Astrocyte of the cerebellum (primary cell): ENCODE data around the gene C22orf39.

Experiments
- DNase-seq: peaks from one replicate; pipeline ENCODE4 v3.0.0-alpha.2; 2011; ENCODE audit warnings: low read depth
- H3K4me3 ChIP-seq: 2 replicates; pipeline ENCODE4 v1.5.1; 2011; ENCODE audit warnings: mild to moderate bottlenecking, low read depth, low read length, moderate library complexity
- in situ Hi-C: cut with HindIII; loops from 2 replicates; pipeline ENCODE4 v1.10.0; 2017; ENCODE audit warnings: low sequenced_read_pairs
- TF ChIP-seq, protein P1 (sequence below): IDR thresholded peaks from 2 replicates; pipeline ENCODE4 v1.5.1; 2012; ENCODE audit warnings: low read length, low read depth, moderate library complexity, mild to moderate bottlenecking; ENCODE audit errors: missing control alignments

Gene C22orf39

DNA sequence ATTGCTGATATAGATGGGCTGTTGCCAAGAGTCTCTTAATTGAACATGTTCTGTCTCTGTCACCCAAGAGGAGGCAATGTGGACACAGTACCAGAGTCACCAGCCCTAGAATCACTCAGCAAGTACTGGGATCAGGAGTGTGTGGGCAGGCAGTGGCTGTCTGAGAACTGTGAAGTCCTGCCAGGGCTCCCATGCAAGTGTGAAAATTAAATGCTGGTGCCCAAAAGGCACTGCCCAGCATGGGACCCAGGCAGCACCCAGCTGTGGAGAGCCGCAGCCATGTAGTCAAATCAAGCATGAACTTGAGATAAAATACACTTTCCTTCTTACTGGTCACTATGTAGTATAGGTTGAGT is 35.8 kb downstream of the C22orf39 start:
- in situ Hi-C loops: no loop called here
- no peak for DNase-seq
- TF ChIP-seq, protein P1, sequence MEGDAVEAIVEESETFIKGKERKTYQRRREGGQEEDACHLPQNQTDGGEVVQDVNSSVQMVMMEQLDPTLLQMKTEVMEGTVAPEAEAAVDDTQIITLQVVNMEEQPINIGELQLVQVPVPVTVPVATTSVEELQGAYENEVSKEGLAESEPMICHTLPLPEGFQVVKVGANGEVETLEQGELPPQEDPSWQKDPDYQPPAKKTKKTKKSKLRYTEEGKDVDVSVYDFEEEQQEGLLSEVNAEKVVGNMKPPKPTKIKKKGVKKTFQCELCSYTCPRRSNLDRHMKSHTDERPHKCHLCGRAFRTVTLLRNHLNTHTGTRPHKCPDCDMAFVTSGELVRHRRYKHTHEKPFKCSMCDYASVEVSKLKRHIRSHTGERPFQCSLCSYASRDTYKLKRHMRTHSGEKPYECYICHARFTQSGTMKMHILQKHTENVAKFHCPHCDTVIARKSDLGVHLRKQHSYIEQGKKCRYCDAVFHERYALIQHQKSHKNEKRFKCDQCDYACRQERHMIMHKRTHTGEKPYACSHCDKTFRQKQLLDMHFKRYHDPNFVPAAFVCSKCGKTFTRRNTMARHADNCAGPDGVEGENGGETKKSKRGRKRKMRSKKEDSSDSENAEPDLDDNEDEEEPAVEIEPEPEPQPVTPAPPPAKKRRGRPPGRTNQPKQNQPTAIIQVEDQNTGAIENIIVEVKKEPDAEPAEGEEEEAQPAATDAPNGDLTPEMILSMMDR: no peak
- no peak overlapping the region for H3K4me3 ChIP-seq

DNA sequence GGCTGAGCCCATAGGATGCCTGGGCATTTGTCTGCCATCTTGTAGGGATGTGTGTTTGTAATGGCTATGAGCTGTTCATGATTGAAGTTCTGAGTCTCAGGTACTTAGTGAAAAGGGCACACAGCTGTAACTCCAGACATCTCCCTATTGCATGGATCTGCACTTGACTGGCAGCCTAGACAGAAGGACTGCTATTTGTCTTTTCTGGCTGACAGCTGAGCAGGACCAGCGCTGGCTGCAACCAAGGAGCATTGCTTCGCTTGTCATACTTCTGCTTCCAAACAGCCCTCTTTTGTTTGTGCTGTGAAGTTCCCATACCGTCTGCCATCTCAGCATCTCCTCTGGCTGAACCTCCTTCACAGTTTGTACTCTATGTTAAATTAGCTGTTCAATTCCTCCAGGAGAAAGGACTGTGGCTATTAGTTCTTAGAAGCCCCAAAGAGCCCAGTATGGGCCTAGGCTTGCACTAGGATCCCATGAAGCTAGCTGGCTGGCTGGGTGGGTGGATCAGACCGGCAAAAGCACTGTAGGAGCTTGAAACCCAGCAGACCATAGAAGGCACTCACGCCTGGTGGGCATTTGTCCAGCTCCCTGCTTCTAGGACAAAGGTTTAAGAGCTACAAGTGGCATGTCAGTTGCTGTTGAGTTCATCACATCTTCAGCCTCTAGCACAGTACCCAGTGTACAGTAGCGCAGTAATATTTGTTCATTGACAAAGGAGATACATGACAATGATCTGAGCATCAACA is 36.4 kb downstream of the C22orf39 start:
- in situ Hi-C loops: no loop called here
- no peak for DNase-seq
- H3K4me3 ChIP-seq: no peak overlapping the region
- TF ChIP-seq, protein P1: no peak

DNA sequence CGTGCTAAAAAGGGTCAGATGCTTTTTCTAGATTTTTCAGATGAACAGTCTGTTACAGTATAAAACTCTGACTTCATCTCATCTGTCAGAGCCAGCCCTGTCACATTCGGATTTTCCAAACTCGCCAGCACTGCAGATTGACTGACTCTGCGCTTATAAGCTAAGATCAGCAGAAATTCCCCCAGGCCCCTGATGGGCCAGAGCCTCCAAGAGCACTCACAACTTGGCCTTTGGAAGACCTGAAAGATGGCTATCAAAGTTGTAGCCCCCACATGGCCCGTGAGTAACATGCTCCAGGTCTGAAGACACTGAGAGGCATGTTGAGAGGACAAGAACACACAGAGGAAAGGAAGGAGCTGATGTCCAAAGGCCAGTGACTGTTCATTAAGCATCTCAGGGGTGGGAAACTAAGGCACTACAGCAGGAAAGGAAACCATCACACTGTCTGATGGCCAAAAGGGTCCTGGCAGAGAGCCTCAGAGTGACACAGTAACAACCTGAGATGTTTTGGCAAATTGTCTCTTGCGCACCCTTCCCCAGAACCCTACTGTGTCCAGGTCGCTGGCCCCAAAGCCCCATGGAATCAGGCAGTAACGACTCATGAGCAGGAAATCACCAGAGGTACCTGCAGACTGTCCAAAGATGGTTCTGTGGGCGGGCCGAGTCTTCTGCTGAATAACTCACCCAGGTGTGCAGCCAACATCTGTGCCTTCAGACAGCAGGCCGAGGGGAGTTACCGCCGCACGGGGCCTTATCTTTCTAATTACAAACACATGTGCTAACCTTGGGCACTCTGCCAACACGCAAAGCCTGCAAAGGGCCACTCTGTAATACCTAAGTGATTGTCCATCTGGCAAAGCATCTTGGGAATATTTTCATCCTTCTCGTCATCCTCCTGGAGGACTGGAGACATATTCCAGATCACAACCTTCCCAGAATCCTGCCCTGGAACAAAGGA is 39.6 kb downstream of the C22orf39 start:
- DNase-seq: no peak
- in situ Hi-C loops: no loop called here
- H3K4me3 ChIP-seq: no peak overlapping the region
- TF ChIP-seq, protein P1: no peak

DNA sequence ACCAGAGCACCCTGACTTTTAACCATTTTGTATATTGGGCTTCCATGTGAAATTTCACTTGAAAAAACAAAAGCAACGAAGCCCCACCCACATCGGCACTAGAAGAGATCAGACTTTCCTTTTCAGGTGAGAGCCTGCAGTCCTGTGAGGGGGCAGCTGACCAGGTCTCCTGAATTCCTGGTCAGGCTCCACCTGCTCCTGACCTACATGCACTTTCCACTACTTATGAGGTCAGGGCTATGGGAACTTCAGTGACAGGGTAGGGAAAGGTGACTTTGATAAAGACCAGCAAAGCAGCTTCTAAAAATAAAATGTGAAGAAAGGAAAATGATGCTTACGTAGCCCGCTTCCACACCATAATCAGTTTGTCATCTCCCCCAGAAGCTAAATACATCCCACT is 40.7 kb downstream of the C22orf39 start:
- no peak overlapping the region for H3K4me3 ChIP-seq
- in situ Hi-C loops: no loop called here
- TF ChIP-seq, protein P1: no peak
- no peak for DNase-seq

DNA sequence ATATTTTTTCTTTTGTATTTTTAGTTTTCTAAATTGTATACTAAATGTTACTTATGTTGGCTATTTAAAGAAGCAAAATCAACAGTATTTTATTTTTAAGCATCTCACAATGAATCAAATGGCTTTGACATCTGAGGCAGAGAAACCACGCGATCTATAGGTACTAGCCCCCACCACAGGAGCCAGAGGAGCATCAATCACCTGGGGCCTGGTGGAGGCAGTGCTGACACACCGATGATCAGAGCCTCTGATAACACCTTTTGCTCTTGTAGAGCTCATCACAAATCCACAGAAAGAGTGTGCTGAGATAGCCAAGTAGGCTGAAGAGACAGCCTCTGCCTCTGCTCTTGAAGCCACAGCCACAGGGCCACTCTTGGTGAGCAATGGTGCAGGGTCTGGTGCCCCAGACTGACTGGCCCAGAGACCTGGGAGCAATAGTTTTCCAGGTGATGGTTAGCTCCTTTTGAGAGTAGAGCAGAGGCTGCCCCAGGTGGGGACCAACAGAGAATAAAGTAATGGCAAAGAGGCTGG is 41.2 kb downstream of the C22orf39 start:
- TF ChIP-seq, protein P1: no peak
- DNase-seq: no peak
- in situ Hi-C loops: no loop called here
- H3K4me3 ChIP-seq: no peak overlapping the region

DNA sequence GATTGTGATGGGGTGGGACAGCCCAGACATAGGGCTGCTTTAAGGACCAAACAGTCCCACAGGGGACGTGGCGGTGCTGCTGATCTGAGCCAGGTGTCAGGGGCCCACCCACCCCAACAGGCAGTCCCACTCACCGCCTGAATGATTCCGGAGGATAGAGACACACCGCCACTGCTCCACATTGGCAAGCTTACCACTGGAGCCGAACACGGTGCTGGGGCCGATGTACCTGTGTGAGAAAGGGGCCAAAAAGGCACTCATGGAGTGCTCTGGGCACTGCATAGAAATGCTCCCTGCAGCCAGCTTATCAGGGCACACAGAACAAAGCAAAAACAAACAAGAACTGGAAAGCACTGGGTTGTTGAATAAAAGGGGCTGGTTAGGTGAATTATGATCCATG is 41.9 kb downstream of the C22orf39 start:
- in situ Hi-C loops: no loop called here
- DNase-seq: no peak
- TF ChIP-seq, protein P1: no peak
- no peak overlapping the region for H3K4me3 ChIP-seq
